SK-N-MC (cell line): ENCODE data around the gene NUDT22.
A peak's percentile ranks its signal among the peaks of the same experiment; 100 is the strongest.

Experiments
- DNase-seq: peaks from one replicate; pipeline ENCODE4 v3.0.0-alpha.2; 2011; ENCODE audit warnings: low read depth, low spot score
- H3K27ac ChIP-seq: fragments of 200-600 bp; sonication (generic); 2 replicates; pipeline ENCODE4 v1.5.1; 2016; ENCODE audit warnings: mixed run types
- H3K36me3 ChIP-seq: fragments of 200-600 bp; sonication (generic); 2 replicates; pipeline ENCODE4 v1.6.1; 2017; ENCODE audit warnings: antibody characterized with exemption, low read length, mixed read lengths; ENCODE audit not compliant: insufficient read depth
- H3K4me3 ChIP-seq: fragments of 200-600 bp; sonication (generic); 2 replicates; pipeline ENCODE4 v1.5.1; 2016
- H3K9ac ChIP-seq: fragments of 200-600 bp; sonication (generic); 2 replicates; pipeline ENCODE4 v1.8.0; 2017; ENCODE audit warnings: mixed run types, mixed read lengths; ENCODE audit not compliant: insufficient read length
- H3K9me3 ChIP-seq: fragments of 200-600 bp; sonication (generic); 2 replicates; pipeline ENCODE4 v1.6.1; 2017; ENCODE audit warnings: low read depth, mild to moderate bottlenecking, antibody characterized with exemption, low read length, moderate library complexity, mixed read lengths
- EZH2 ChIP-seq: fragments of 200-600 bp; sonication (generic); IDR thresholded peaks from one replicate; pipeline ENCODE4 v1.6.1; 2017; ENCODE audit warnings: antibody characterized with exemption
- FOXP2 ChIP-seq: optimal IDR thresholded peaks from 2 replicates; pipeline ENCODE3; 2011; ENCODE audit warnings: mild to moderate bottlenecking, moderate library complexity; ENCODE audit not compliant: insufficient read depth; ENCODE audit errors: extremely low read length, control extremely low read depth
- POLR2AphosphoS5 ChIP-seq: IDR thresholded peaks from 2 replicates; pipeline ENCODE4 v1.6.1; 2012; ENCODE audit warnings: mild to moderate bottlenecking, low read depth, low read length, borderline replicate concordance

NUDT22 gene

GRCh38 chr11:64235437-64236161 lies 9.5 kb downstream of the NUDT22 start:
- H3K9me3 ChIP-seq: no peaks in the 10 kb centered on the region
- no peak for TF ChIP-seq EZH2
- no peak for TF ChIP-seq POLR2AphosphoS5
- no peak for TF ChIP-seq FOXP2
- H3K4me3 ChIP-seq: peak overlapping the region; percentile 82
- no peak overlapping the region for H3K27ac ChIP-seq
- H3K9ac ChIP-seq: no peak overlapping the region
- H3K36me3 ChIP-seq: peaks cover 5% of the 10 kb centered on the region; the same call in 1 of the 2 replicates
- DNase-seq: no peak

GRCh38 chr11:64237484-64237951 lies 11.4 kb downstream of the NUDT22 start:
- no peak for DNase-seq
- H3K9ac ChIP-seq: no peak overlapping the region
- no peak overlapping the region for H3K27ac ChIP-seq
- H3K4me3 ChIP-seq: no peak overlapping the region
- H3K9me3 ChIP-seq: no peaks in the 10 kb centered on the region
- peaks cover 5% of the 10 kb centered on the region; the same call in 1 of the 2 replicates for H3K36me3 ChIP-seq
- TF ChIP-seq POLR2AphosphoS5: no peak
- TF ChIP-seq FOXP2: no peak
- no peak for TF ChIP-seq EZH2

- H3K4me3 ChIP-seq: no peak overlapping the region
- peaks cover 5% of the 10 kb centered on the region; the same call in 1 of the 2 replicates for H3K36me3 ChIP-seq
- H3K27ac ChIP-seq: no peak overlapping the region
- no peak for DNase-seq
- H3K9me3 ChIP-seq: no peaks in the 10 kb centered on the region
- TF ChIP-seq POLR2AphosphoS5: no peak
- no peak for TF ChIP-seq EZH2
- TF ChIP-seq FOXP2: no peak
- H3K9ac ChIP-seq: no peak overlapping the region
Observed at GRCh38 chr11:64238076-64238475, 12.0 kb downstream of the NUDT22 start.

GRCh38 chr11:64238999-64239398 lies 12.9 kb downstream of the NUDT22 start:
- TF ChIP-seq POLR2AphosphoS5 (no peak), EZH2 (no peak), FOXP2 (no peak)
- H3K4me3 ChIP-seq: no peak overlapping the region
- H3K27ac ChIP-seq: peak overlapping the region; percentile 46
- no peak overlapping the region for H3K9ac ChIP-seq
- H3K36me3 ChIP-seq: peaks cover 6% of the 10 kb centered on the region; the same call in 1 of the 2 replicates
- no peaks in the 10 kb centered on the region for H3K9me3 ChIP-seq
- DNase-seq: no peak

GRCh38 chr11:64239662-64240434 lies 13.8 kb downstream of the NUDT22 start:
- TF ChIP-seq POLR2AphosphoS5 (no peak), FOXP2 (no peak), EZH2 (no peak)
- H3K27ac ChIP-seq: peak overlapping the region; percentile 93
- no peak for DNase-seq
- H3K9ac ChIP-seq: peak overlapping the region; percentile 84
- H3K4me3 ChIP-seq: peak overlapping the region; percentile 99
- peaks cover 9% of the 10 kb centered on the region; the same call in 1 of the 2 replicates for H3K36me3 ChIP-seq
- H3K9me3 ChIP-seq: no peaks in the 10 kb centered on the region

- TF ChIP-seq FOXP2 (no peak), POLR2AphosphoS5 (peak; percentile 87), EZH2 (no peak)
- peak; percentile 66 for DNase-seq
- H3K4me3 ChIP-seq: peak within 1 kb of the TSS; percentile 99
- H3K36me3 ChIP-seq: peaks cover 9% of the 10 kb centered on the region; the same call in 1 of the 2 replicates
- H3K27ac ChIP-seq: peak within 1 kb of the TSS; percentile 93
- peak within 1 kb of the TSS; percentile 87 for H3K9ac ChIP-seq
- H3K9me3 ChIP-seq: no peaks in the 10 kb centered on the region
Observed at GRCh38 chr11:64240435-64241240, 14.6 kb downstream of the NUDT22 start, which contains the start of gene FKBP2. Gene FKBP2, plus strand, starts transcription at chr11:64241095. Its CDS starts 1,293 bp downstream, at chr11:64242388.

- peak overlapping the region; percentile 93 for H3K27ac ChIP-seq
- H3K36me3 ChIP-seq: peaks cover 9% of the 10 kb centered on the region; the same call in 1 of the 2 replicates
- TF ChIP-seq EZH2: no peak
- no peak for TF ChIP-seq FOXP2
- no peak for TF ChIP-seq POLR2AphosphoS5
- DNase-seq: no peak
- H3K9me3 ChIP-seq: no peaks in the 10 kb centered on the region
- peak overlapping the region; percentile 99 for H3K4me3 ChIP-seq
- H3K9ac ChIP-seq: peak overlapping the region; percentile 87
Observed at GRCh38 chr11:64241241-64241490, 15.1 kb downstream of the NUDT22 start.
